Measurements from ENCODE around the gene OLFM1. TPM values are rescaled to one million over a fixed set of nuclear protein-coding genes. Genes with fewer than 3 reads are reported as not detected.

Gene OLFM1
- total RNA-seq, 1 experiment from 2014 or later, result 3.5 TPM

- Histone ChIP-seq H3K9me3 (ENCODE audit: control insufficient read depth in 1 of 2, insufficient read depth in 1 of 2, low read depth in 1 of 2, low read length in 2 of 2) (no peaks in the 10 kb centered on the region), H3K4me1 (ENCODE audit: control insufficient read depth in 1 of 2, insufficient read depth in 2 of 2, low read length in 2 of 2) (no peaks in the 10 kb centered on the region), H3K4me3 (replicated peaks in 1 of 2; ENCODE audit: low read depth in 1 of 2, low read length in 2 of 2) (no peak overlapping the region), H2AFZ (ENCODE audit: low read depth, low read length, poor library complexity, severe bottlenecking) (no peak overlapping the region), H3K36me3 (ENCODE audit: control insufficient read depth in 1 of 2, insufficient read depth in 2 of 2, low read length in 2 of 2) (no peaks in the 10 kb centered on the region), H3K27me3 (ENCODE audit: insufficient read depth, low read length) (peaks cover 34% of the 10 kb centered on the region; the same call in 1 of the 2 replicates), H3K79me2 (ENCODE audit: insufficient read depth, low read length) (no peaks in the 10 kb centered on the region), H4K20me1 (ENCODE audit: insufficient read depth) (no peaks in the 10 kb centered on the region), H3K9ac (ENCODE audit: low read length) (no peak overlapping the region), H3K4me2 (ENCODE audit: low read length) (no peak overlapping the region), H3K27ac (ENCODE audit: low read depth, low read length) (no peak overlapping the region), H3K9me2 (ENCODE audit: insufficient read depth) (no peaks in the 10 kb centered on the region)
- intact Hi-C loops (cut with micrococcal nuclease), result loop anchor here (5.0 to 10.0 kb wide), 3 partner anchors 174 to 884 kb away; partner anchors contain the start of gene UBAC1
- RAD21 ChIA-PET (ENCODE audit: low non-redundant PET in 1 of 2, low total read pairs in 2 of 2, uncharacterized antibody in 2 of 2, unreplicated experiment in 2 of 2), result no interaction called here
- CTCF ChIA-PET, result no interaction called here
- DNase-seq (ENCODE audit: low read depth, low spot score) (no peak), ATAC-seq (no peak)
- no TSS peak for BruUV-seq (replicated peaks)
- POLR2A ChIA-PET, result no interaction called here
- TF ChIP-seq JUND (IDR thresholded peaks at IDR 0.05) (no peak), CBX3 (IDR thresholded peaks at IDR 0.05; ENCODE audit: low read depth) (no peak), SP1 (IDR thresholded peaks at IDR 0.05; ENCODE audit: low read depth) (no peak), CTCF (IDR thresholded peaks at IDR 0.05 in 2 of 3, conservative IDR thresholded peaks at IDR 0.05 in 1 of 3; ENCODE audit: borderline replicate concordance in 1 of 3, insufficient read depth in 1 of 3, low read depth in 2 of 3, low read length in 2 of 3) (no peak), SRF (IDR thresholded peaks at IDR 0.05; ENCODE audit: low read depth) (no peak), POLR2AphosphoS5 (IDR thresholded peaks at IDR 0.05; ENCODE audit: low read depth, low read length) (no peak), SIN3A (IDR thresholded peaks at IDR 0.05; ENCODE audit: low read depth) (no peak), MAX (IDR thresholded peaks at IDR 0.05) (no peak), ZFX (IDR thresholded peaks at IDR 0.05) (no peak), EZH2 (IDR thresholded peaks at IDR 0.05) (no peak), ELF1 (IDR thresholded peaks at IDR 0.05; ENCODE audit: borderline replicate concordance, low read depth) (no peak), ATF3 (IDR thresholded peaks at IDR 0.05) (no peak), EZH2phosphoT487 (IDR thresholded peaks at IDR 0.05; ENCODE audit: borderline replicate concordance) (no peak), CEBPB (IDR thresholded peaks at IDR 0.05; ENCODE audit: low read depth) (no peak), YY1 (IDR thresholded peaks at IDR 0.05; ENCODE audit: extremely low read depth, insufficient replicate concordance, low read depth, low read length) (no peak), ZNF274 (IDR thresholded peaks at IDR 0.05; ENCODE audit: low read depth, low read length) (no peak), FOSL1 (IDR thresholded peaks at IDR 0.05; ENCODE audit: low read depth) (no peak), REST (IDR thresholded peaks at IDR 0.05; ENCODE audit: low read depth) (no peak), POLR2A (IDR thresholded peaks at IDR 0.05; ENCODE audit: borderline replicate concordance, extremely low read depth, insufficient read depth, insufficient read length) (no peak), EGR1 (IDR thresholded peaks at IDR 0.05; ENCODE audit: low read depth) (no peak)
Measured at GRCh38 chr9:135080286-135081263, 6.9 kb upstream of the OLFM1 start.
